H1 (cell line): Measurements from ENCODE around the gene C5orf46.

Experiments
- ATF2 ChIP-seq: IDR thresholded peaks from 2 replicates; pipeline ENCODE4 v1.6.1; 2012; ENCODE audit warnings: low read length, inconsistent platforms
- CEBPB ChIP-seq: IDR thresholded peaks from 2 replicates; pipeline ENCODE4 v1.6.1; 2012; ENCODE audit warnings: low read depth, low read length
- CREB1 ChIP-seq: IDR thresholded peaks from 2 replicates; pipeline ENCODE4 v1.6.1; 2012; ENCODE audit warnings: inconsistent platforms
- CTCF ChIP-seq, 3 experiments: IDR thresholded peaks; 1 replicate in 2 of 3; 2 replicates in 1 of 3; pipeline versions ENCODE4 v1.5.1 to v1.6.1; 2011; ENCODE audit warnings: low read length in 3 of 3, mild to moderate bottlenecking in 3 of 3, inconsistent platforms in 2 of 3, low read depth in 1 of 3, moderate library complexity in 1 of 3; ENCODE audit not compliant: insufficient read depth in 1 of 3; ENCODE audit errors: control extremely low read depth in 1 of 3
- EGR1 ChIP-seq: IDR thresholded peaks from 2 replicates; pipeline ENCODE4 v1.6.1; 2011; ENCODE audit warnings: low read depth, low read length, borderline replicate concordance
- EZH2 ChIP-seq: fragments of 200-600 bp; sonication (generic); IDR thresholded peaks from 2 replicates; pipeline ENCODE4 v1.7.1; 2012; ENCODE audit warnings: low read depth, mild to moderate bottlenecking, moderate library complexity, low read length, inconsistent platforms; ENCODE audit not compliant: severe bottlenecking
- HDAC6 ChIP-seq: IDR thresholded peaks from one replicate; pipeline ENCODE4 v1.7.1; 2012; ENCODE audit warnings: low read depth, mild to moderate bottlenecking, inconsistent platforms, low read length, moderate library complexity
- KDM5A ChIP-seq: fragments of 200-600 bp; IDR thresholded peaks from 2 replicates; pipeline ENCODE4 v1.7.1; 2012; ENCODE audit warnings: mild to moderate bottlenecking, low read length, inconsistent platforms, mixed read lengths
- POLR2A ChIP-seq, 2 experiments: IDR thresholded peaks; 1 replicate in 1 of 2; 2 replicates in 1 of 2; pipeline ENCODE4 v1.6.1; 2011; ENCODE audit warnings: low read depth in 2 of 2, low read length in 2 of 2, mild to moderate bottlenecking in 2 of 2; ENCODE audit errors: control extremely low read depth in 1 of 2
- RXRA ChIP-seq: IDR thresholded peaks from 2 replicates; pipeline ENCODE4 v1.6.1; 2011; ENCODE audit warnings: low read depth, mild to moderate bottlenecking, low read length, moderate library complexity; ENCODE audit not compliant: insufficient read depth
- YY1 ChIP-seq: IDR thresholded peaks from 2 replicates; pipeline ENCODE4 v1.6.1; 2011; ENCODE audit warnings: low read depth, mild to moderate bottlenecking, low read length

DNA sequence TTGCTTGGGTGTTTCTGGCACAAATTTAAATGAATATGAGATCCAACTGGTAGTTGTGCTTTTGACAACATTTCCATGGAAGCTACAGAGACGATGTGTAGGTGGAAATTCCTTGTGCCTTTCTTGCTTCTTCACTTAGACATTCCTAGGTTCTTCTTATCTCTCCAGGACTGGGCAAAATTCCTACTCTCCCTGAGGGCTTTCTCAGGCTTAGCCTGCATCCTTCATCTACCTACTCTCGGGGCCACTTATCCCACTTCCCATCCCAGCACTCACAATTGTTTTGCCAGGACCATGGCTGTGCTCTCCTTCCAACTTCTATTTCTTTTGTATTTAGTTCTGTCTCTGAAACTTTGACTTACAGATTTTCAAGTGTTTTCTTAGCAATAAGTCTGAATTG is 57.1 kb downstream of the C5orf46 start:
- TF ChIP-seq EZH2 (no peak), POLR2A (IDR thresholded peaks at IDR 0.05; ENCODE audit: control extremely low read depth in 1 of 2, low read depth in 2 of 2, low read length in 2 of 2) (no peak; a peak in 1 of 3 replicates), ATF2 (no peak), CTCF (IDR thresholded peaks at IDR 0.05; ENCODE audit: control extremely low read depth in 1 of 3, insufficient read depth in 1 of 3, low read depth in 1 of 3, low read length in 3 of 3) (no peak), EGR1 (no peak), KDM5A (no peak), CEBPB (no peak), HDAC6 (no peak), RXRA (no peak), YY1 (no peak), CREB1 (no peak)
